Measurements from ENCODE around the gene THAP11.

THAP11 gene

GRCh38 chr16:67841816-67842508, at the start of gene THAP11:
THAP11 (plus strand) TSS chr16:67842320; CDS start chr16:67842555, 235 bp downstream.
- DNase-seq (ENCODE audit: low read depth), result peak; percentile 86

- no peak for DNase-seq (ENCODE audit: low read depth)
These were observed 45.9 kb upstream of the THAP11 start for GRCh38 chr16:67796099-67796718.

GRCh38 chr16:67800338-67800926, 41.7 kb upstream of the THAP11 start:
- DNase-seq (ENCODE audit: low read depth), result no peak

GRCh38 chr16:67801241-67801640, 40.9 kb upstream of the THAP11 start:
- no peak for DNase-seq (ENCODE audit: low read depth)

- DNase-seq (ENCODE audit: low read depth), result no peak
These were observed 40.2 kb upstream of the THAP11 start for GRCh38 chr16:67801883-67802282.

GRCh38 chr16:67803894-67804293, 38.2 kb upstream of the THAP11 start:
- DNase-seq (ENCODE audit: low read depth), result no peak

- no peak for DNase-seq (ENCODE audit: low read depth)
These were observed 37.1 kb upstream of the THAP11 start for GRCh38 chr16:67804853-67805542.

GRCh38 chr16:67805718-67806427, 36.2 kb upstream of the THAP11 start:
- DNase-seq (ENCODE audit: low read depth), result no peak

- peak; percentile 98 for DNase-seq (ENCODE audit: low read depth)
These were observed 35.5 kb upstream of the THAP11 start, which contains the start of the genes RANBP10 and TSNAXIP1 for GRCh38 chr16:67806428-67807147. RANBP10 (minus strand) TSS chr16:67806560; CDS start chr16:67806536, 24 bp downstream. TSNAXIP1 (plus strand) TSS chr16:67806889; CDS start chr16:67807150, 261 bp downstream.

GRCh38 chr16:67807148-67807682, 34.9 kb upstream of the THAP11 start:
- DNase-seq (ENCODE audit: low read depth), result no peak

- DNase-seq (ENCODE audit: low read depth), result no peak
These were observed 30.2 kb upstream of the THAP11 start for GRCh38 chr16:67811899-67812298.

GRCh38 chr16:67814567-67814966, 27.6 kb upstream of the THAP11 start:
- DNase-seq (ENCODE audit: low read depth), result no peak

GRCh38 chr16:67820608-67821259, 21.4 kb upstream of the THAP11 start:
- no peak for DNase-seq (ENCODE audit: low read depth)

- no peak for DNase-seq (ENCODE audit: low read depth)
These were observed 19.6 kb upstream of the THAP11 start for GRCh38 chr16:67822511-67822910.

- no peak for DNase-seq (ENCODE audit: low read depth)
These were observed 17.0 kb upstream of the THAP11 start for GRCh38 chr16:67825119-67825518.

- DNase-seq (ENCODE audit: low read depth), result no peak
These were observed 16.2 kb upstream of the THAP11 start for GRCh38 chr16:67825906-67826305.

GRCh38 chr16:67828651-67829050, 13.5 kb upstream of the THAP11 start:
- DNase-seq (ENCODE audit: low read depth), result no peak

- peak; percentile 57 for DNase-seq (ENCODE audit: low read depth)
These were observed 9.1 kb upstream of the THAP11 start for GRCh38 chr16:67833030-67833414.

GRCh38 chr16:67833415-67834241, 8.5 kb upstream of the THAP11 start:
- peak; percentile 54 for DNase-seq (ENCODE audit: low read depth)

- DNase-seq (ENCODE audit: low read depth), result no peak
These were observed 7.9 kb upstream of the THAP11 start for GRCh38 chr16:67834242-67834614.
